RWPE2 (cell line): ENCODE measurements around the gene CACNA2D3.
"Not testable (repeated sequence)": the region's sequence is repeated elsewhere in the genome, so short reads cannot be mapped to it uniquely, and the experiment has no call there.

Experiments
- ATAC-seq: fragments of 200-7000 bp; cut with Tn5 transposase; 3 replicates; pipeline ENCODE4 v1.9.1; 2021; ENCODE audit warnings: low read depth
- DNase-seq: peaks from one replicate; pipeline ENCODE4 v3.0.0-alpha.2; 2020; ENCODE audit warnings: low spot score
- H3K27ac ChIP-seq: fragments of 450-650 bp; 2 replicates; pipeline ENCODE4 v1.5.1; 2017; ENCODE audit warnings: mild to moderate bottlenecking; ENCODE audit not compliant: poor library complexity, severe bottlenecking
- H3K27me3 ChIP-seq: fragments of 250-450 bp; sonication (Bioruptor Pico); 2 replicates; pipeline ENCODE4 v1.5.1; 2021; ENCODE audit warnings: mild to moderate bottlenecking, moderate library complexity; ENCODE audit not compliant: insufficient read depth, poor library complexity, severe bottlenecking
- H3K36me3 ChIP-seq: fragments of 250-450 bp; sonication (Bioruptor Pico); 2 replicates; pipeline ENCODE4 v1.5.1; 2020; ENCODE audit warnings: low read depth, mild to moderate bottlenecking, moderate library complexity
- H3K4me1 ChIP-seq: fragments of 250-450 bp; sonication (Bioruptor Pico); 2 replicates; pipeline ENCODE4 v1.5.1; 2021; ENCODE audit warnings: mild to moderate bottlenecking, moderate library complexity; ENCODE audit not compliant: insufficient read depth, poor library complexity, severe bottlenecking
- H3K4me3 ChIP-seq: fragments of 250-450 bp; sonication (Bioruptor Pico); 2 replicates; pipeline ENCODE4 v1.5.1; 2021; ENCODE audit warnings: mild to moderate bottlenecking, moderate library complexity; ENCODE audit not compliant: severe bottlenecking
- H3K9me3 ChIP-seq: fragments of 250-450 bp; sonication (Bioruptor Pico); 2 replicates; pipeline ENCODE4 v1.5.1; 2021; ENCODE audit warnings: mild to moderate bottlenecking, moderate library complexity; ENCODE audit not compliant: severe bottlenecking
- CTCF ChIP-seq: fragments of 450-650 bp; IDR thresholded peaks from one replicate; pipeline ENCODE4 v1.5.1; 2017; ENCODE audit warnings: mild to moderate bottlenecking, moderate library complexity; ENCODE audit not compliant: poor library complexity, severe bottlenecking

CACNA2D3 gene

GRCh38 chr3:54628888-54629441 is 506.6 kb downstream of the CACNA2D3 start:
- Histone ChIP-seq H3K9me3 (no peaks in the 10 kb centered on the region), H3K36me3 (no peaks in the 10 kb centered on the region), H3K4me1 (no peaks in the 10 kb centered on the region), H3K27ac (no peak overlapping the region), H3K4me3 (no peak overlapping the region), H3K27me3 (no peaks in the 10 kb centered on the region)
- no peak for TF ChIP-seq CTCF
- DNase-seq (no peak), ATAC-seq (peak; percentile 56)

GRCh38 chr3:54630101-54630623 is 507.8 kb downstream of the CACNA2D3 start:
- TF ChIP-seq CTCF, result no peak
- Histone ChIP-seq H3K4me3 (no peak overlapping the region), H3K27me3 (no peaks in the 10 kb centered on the region), H3K4me1 (no peaks in the 10 kb centered on the region), H3K27ac (no peak overlapping the region), H3K36me3 (no peaks in the 10 kb centered on the region), H3K9me3 (no peaks in the 10 kb centered on the region)
- ATAC-seq (no peak), DNase-seq (no peak)

GRCh38 chr3:54631001-54631400 is 508.6 kb downstream of the CACNA2D3 start:
- H3K27ac ChIP-seq, H3K27me3 ChIP-seq, H3K36me3 ChIP-seq, DNase-seq, H3K4me1 ChIP-seq, ATAC-seq, H3K9me3 ChIP-seq, H3K4me3 ChIP-seq: not testable (repeated sequence)

GRCh38 chr3:54631516-54632325 is 509.4 kb downstream of the CACNA2D3 start:
- Histone ChIP-seq H3K27ac (no peak overlapping the region), H3K36me3 (no peaks in the 10 kb centered on the region), H3K27me3 (no peaks in the 10 kb centered on the region), H3K9me3 (no peaks in the 10 kb centered on the region), H3K4me1 (no peaks in the 10 kb centered on the region), H3K4me3 (no peak overlapping the region)
- no peak for TF ChIP-seq CTCF
- DNase-seq (no peak), ATAC-seq (no peak)

- Histone ChIP-seq H3K36me3 (no peaks in the 10 kb centered on the region), H3K27me3 (no peaks in the 10 kb centered on the region), H3K27ac (no peak overlapping the region), H3K4me1 (no peaks in the 10 kb centered on the region), H3K9me3 (no peaks in the 10 kb centered on the region), H3K4me3 (no peak overlapping the region)
- no peak for TF ChIP-seq CTCF
- DNase-seq (no peak), ATAC-seq (no peak)
Measured at GRCh38 chr3:54632326-54632665, 509.9 kb downstream of the CACNA2D3 start.
